Measurements from ENCODE around the gene PHF8. TPM values are rescaled to one million over a fixed set of nuclear protein-coding genes. Genes with fewer than 3 reads are reported as not detected.

PHF8 gene
- total RNA-seq, 1 experiment from 2014 or later, result 29.6 TPM

DNA sequence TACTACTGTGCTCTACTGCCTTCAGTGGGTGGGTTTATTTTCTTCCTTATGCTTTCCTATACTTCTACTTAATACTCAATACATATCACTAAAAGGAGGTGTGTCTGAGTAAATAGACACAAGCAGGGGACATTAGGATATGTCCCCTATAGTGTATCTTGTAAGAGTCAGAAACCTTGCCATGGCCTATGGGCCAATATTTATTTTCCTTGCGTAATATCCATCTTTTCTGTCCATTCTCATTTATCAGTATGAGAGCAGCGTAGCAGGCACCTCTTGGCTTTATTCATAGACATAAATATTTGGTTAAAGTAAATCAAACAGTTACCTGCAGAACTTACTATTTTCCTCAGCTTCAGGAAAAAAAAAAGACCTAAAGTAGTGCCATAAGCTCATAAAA is 46.6 kb upstream of the PHF8 start:
- CTCF ChIA-PET, result no interaction called here
- Mint-ChIP-seq H3K9me3 (no peaks in the 10 kb centered on the region), H3K27me3 (ENCODE audit: low read depth) (no peaks in the 10 kb centered on the region), H3K36me3 (no peaks in the 10 kb centered on the region), H3K4me1 (no peaks in the 10 kb centered on the region), H3K4me3 (no peak overlapping the region), H3K27ac (no peak overlapping the region)
- TF ChIP-seq GRHL2 (CRISPR knock-in tag; IDR thresholded peaks at IDR 0.05; ENCODE audit: insufficient replicate concordance, severe bottlenecking) (no peak), RORB (CRISPR knock-in tag; IDR thresholded peaks at IDR 0.05) (no peak), ZNF416 (CRISPR knock-in tag; IDR thresholded peaks at IDR 0.05) (no peak), RELA (CRISPR knock-in tag; IDR thresholded peaks at IDR 0.05; ENCODE audit: borderline replicate concordance) (no peak), ZNF263 (CRISPR knock-in tag; IDR thresholded peaks at IDR 0.05; ENCODE audit: low read depth) (no peak), EMX1 (CRISPR knock-in tag; IDR thresholded peaks at IDR 0.05) (no peak), NR3C1 (CRISPR knock-in tag; conservative IDR thresholded peaks at IDR 0.05; ENCODE audit: low read depth) (no peak)
- TF ChIP-seq, protein P1, sequence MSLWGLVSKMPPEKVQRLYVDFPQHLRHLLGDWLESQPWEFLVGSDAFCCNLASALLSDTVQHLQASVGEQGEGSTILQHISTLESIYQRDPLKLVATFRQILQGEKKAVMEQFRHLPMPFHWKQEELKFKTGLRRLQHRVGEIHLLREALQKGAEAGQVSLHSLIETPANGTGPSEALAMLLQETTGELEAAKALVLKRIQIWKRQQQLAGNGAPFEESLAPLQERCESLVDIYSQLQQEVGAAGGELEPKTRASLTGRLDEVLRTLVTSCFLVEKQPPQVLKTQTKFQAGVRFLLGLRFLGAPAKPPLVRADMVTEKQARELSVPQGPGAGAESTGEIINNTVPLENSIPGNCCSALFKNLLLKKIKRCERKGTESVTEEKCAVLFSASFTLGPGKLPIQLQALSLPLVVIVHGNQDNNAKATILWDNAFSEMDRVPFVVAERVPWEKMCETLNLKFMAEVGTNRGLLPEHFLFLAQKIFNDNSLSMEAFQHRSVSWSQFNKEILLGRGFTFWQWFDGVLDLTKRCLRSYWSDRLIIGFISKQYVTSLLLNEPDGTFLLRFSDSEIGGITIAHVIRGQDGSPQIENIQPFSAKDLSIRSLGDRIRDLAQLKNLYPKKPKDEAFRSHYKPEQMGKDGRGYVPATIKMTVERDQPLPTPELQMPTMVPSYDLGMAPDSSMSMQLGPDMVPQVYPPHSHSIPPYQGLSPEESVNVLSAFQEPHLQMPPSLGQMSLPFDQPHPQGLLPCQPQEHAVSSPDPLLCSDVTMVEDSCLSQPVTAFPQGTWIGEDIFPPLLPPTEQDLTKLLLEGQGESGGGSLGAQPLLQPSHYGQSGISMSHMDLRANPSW (CRISPR knock-in tag; conservative IDR thresholded peaks at IDR 0.05; ENCODE audit: low read depth), result no peak
- TF ChIP-seq, protein P2, sequence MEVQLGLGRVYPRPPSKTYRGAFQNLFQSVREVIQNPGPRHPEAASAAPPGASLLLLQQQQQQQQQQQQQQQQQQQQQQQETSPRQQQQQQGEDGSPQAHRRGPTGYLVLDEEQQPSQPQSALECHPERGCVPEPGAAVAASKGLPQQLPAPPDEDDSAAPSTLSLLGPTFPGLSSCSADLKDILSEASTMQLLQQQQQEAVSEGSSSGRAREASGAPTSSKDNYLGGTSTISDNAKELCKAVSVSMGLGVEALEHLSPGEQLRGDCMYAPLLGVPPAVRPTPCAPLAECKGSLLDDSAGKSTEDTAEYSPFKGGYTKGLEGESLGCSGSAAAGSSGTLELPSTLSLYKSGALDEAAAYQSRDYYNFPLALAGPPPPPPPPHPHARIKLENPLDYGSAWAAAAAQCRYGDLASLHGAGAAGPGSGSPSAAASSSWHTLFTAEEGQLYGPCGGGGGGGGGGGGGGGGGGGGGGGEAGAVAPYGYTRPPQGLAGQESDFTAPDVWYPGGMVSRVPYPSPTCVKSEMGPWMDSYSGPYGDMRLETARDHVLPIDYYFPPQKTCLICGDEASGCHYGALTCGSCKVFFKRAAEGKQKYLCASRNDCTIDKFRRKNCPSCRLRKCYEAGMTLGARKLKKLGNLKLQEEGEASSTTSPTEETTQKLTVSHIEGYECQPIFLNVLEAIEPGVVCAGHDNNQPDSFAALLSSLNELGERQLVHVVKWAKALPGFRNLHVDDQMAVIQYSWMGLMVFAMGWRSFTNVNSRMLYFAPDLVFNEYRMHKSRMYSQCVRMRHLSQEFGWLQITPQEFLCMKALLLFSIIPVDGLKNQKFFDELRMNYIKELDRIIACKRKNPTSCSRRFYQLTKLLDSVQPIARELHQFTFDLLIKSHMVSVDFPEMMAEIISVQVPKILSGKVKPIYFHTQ (CRISPR knock-in tag; IDR thresholded peaks at IDR 0.05), result no peak
- TF ChIP-seq, protein P3, sequence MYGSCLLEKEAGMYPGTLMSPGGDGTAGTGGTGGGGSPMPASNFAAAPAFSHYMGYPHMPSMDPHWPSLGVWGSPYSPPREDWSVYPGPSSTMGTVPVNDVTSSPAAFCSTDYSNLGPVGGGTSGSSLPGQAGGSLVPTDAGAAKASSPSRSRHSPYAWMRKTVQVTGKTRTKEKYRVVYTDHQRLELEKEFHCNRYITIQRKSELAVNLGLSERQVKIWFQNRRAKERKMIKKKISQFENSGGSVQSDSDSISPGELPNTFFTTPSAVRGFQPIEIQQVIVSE (CRISPR knock-in tag; IDR thresholded peaks at IDR 0.05; ENCODE audit: borderline replicate concordance), result no peak
- TF ChIP-seq, protein P4, sequence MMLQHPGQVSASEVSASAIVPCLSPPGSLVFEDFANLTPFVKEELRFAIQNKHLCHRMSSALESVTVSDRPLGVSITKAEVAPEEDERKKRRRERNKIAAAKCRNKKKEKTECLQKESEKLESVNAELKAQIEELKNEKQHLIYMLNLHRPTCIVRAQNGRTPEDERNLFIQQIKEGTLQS (CRISPR knock-in tag; conservative IDR thresholded peaks at IDR 0.05), result no peak
- TF ChIP-seq, protein P5, sequence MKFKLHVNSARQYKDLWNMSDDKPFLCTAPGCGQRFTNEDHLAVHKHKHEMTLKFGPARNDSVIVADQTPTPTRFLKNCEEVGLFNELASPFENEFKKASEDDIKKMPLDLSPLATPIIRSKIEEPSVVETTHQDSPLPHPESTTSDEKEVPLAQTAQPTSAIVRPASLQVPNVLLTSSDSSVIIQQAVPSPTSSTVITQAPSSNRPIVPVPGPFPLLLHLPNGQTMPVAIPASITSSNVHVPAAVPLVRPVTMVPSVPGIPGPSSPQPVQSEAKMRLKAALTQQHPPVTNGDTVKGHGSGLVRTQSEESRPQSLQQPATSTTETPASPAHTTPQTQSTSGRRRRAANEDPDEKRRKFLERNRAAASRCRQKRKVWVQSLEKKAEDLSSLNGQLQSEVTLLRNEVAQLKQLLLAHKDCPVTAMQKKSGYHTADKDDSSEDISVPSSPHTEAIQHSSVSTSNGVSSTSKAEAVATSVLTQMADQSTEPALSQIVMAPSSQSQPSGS (CRISPR knock-in tag; IDR thresholded peaks at IDR 0.05; ENCODE audit: borderline replicate concordance, low read depth), result no peak
- TF ChIP-seq, protein P6, sequence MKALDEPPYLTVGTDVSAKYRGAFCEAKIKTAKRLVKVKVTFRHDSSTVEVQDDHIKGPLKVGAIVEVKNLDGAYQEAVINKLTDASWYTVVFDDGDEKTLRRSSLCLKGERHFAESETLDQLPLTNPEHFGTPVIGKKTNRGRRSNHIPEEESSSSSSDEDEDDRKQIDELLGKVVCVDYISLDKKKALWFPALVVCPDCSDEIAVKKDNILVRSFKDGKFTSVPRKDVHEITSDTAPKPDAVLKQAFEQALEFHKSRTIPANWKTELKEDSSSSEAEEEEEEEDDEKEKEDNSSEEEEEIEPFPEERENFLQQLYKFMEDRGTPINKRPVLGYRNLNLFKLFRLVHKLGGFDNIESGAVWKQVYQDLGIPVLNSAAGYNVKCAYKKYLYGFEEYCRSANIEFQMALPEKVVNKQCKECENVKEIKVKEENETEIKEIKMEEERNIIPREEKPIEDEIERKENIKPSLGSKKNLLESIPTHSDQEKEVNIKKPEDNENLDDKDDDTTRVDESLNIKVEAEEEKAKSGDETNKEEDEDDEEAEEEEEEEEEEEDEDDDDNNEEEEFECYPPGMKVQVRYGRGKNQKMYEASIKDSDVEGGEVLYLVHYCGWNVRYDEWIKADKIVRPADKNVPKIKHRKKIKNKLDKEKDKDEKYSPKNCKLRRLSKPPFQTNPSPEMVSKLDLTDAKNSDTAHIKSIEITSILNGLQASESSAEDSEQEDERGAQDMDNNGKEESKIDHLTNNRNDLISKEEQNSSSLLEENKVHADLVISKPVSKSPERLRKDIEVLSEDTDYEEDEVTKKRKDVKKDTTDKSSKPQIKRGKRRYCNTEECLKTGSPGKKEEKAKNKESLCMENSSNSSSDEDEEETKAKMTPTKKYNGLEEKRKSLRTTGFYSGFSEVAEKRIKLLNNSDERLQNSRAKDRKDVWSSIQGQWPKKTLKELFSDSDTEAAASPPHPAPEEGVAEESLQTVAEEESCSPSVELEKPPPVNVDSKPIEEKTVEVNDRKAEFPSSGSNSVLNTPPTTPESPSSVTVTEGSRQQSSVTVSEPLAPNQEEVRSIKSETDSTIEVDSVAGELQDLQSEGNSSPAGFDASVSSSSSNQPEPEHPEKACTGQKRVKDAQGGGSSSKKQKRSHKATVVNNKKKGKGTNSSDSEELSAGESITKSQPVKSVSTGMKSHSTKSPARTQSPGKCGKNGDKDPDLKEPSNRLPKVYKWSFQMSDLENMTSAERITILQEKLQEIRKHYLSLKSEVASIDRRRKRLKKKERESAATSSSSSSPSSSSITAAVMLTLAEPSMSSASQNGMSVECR (CRISPR knock-in tag; IDR thresholded peaks at IDR 0.05; ENCODE audit: borderline replicate concordance), result no peak
- TF ChIP-seq, protein P7, sequence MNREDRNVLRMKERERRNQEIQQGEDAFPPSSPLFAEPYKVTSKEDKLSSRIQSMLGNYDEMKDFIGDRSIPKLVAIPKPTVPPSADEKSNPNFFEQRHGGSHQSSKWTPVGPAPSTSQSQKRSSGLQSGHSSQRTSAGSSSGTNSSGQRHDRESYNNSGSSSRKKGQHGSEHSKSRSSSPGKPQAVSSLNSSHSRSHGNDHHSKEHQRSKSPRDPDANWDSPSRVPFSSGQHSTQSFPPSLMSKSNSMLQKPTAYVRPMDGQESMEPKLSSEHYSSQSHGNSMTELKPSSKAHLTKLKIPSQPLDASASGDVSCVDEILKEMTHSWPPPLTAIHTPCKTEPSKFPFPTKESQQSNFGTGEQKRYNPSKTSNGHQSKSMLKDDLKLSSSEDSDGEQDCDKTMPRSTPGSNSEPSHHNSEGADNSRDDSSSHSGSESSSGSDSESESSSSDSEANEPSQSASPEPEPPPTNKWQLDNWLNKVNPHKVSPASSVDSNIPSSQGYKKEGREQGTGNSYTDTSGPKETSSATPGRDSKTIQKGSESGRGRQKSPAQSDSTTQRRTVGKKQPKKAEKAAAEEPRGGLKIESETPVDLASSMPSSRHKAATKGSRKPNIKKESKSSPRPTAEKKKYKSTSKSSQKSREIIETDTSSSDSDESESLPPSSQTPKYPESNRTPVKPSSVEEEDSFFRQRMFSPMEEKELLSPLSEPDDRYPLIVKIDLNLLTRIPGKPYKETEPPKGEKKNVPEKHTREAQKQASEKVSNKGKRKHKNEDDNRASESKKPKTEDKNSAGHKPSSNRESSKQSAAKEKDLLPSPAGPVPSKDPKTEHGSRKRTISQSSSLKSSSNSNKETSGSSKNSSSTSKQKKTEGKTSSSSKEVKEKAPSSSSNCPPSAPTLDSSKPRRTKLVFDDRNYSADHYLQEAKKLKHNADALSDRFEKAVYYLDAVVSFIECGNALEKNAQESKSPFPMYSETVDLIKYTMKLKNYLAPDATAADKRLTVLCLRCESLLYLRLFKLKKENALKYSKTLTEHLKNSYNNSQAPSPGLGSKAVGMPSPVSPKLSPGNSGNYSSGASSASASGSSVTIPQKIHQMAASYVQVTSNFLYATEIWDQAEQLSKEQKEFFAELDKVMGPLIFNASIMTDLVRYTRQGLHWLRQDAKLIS (CRISPR knock-in tag; IDR thresholded peaks at IDR 0.05; ENCODE audit: borderline replicate concordance), result no peak
- TF ChIP-seq, protein P8, sequence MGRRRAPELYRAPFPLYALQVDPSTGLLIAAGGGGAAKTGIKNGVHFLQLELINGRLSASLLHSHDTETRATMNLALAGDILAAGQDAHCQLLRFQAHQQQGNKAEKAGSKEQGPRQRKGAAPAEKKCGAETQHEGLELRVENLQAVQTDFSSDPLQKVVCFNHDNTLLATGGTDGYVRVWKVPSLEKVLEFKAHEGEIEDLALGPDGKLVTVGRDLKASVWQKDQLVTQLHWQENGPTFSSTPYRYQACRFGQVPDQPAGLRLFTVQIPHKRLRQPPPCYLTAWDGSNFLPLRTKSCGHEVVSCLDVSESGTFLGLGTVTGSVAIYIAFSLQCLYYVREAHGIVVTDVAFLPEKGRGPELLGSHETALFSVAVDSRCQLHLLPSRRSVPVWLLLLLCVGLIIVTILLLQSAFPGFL (CRISPR knock-in tag; IDR thresholded peaks at IDR 0.05; ENCODE audit: borderline replicate concordance), result no peak
- POLR2A ChIA-PET, result no interaction called here
- no peak for DNase-seq (ENCODE audit: low spot score)
- no peak for ATAC-seq

Measured in WTC11 (cell line).